Endothelial cell (in vitro differentiated cells): Measurements from ENCODE around the gene TTC7B. TPM values are rescaled to one million over a fixed set of nuclear protein-coding genes. Genes with fewer than 3 reads are reported as not detected.
"Not testable (repeated sequence)": the region's sequence is repeated elsewhere in the genome, so short reads cannot be mapped to it uniquely, and the experiment has no call there.

Experiments
- DNase-seq: peaks from one replicate; pipeline ENCODE4 v3.0.0; 2021; ENCODE audit warnings: low spot score
- H3K27ac Mint-ChIP-seq: one replicate; pipeline ENCODE4 v1.8.0; 2021; ENCODE audit warnings: mixed read lengths, inconsistent platforms; ENCODE audit not compliant: unreplicated experiment
- H3K27me3 Mint-ChIP-seq: one replicate; pipeline ENCODE4 v1.8.0; 2021; ENCODE audit warnings: mild to moderate bottlenecking, moderate library complexity, mixed read lengths, inconsistent platforms; ENCODE audit not compliant: unreplicated experiment
- H3K36me3 Mint-ChIP-seq: one replicate; pipeline ENCODE4 v1.8.0; 2021; ENCODE audit warnings: mild to moderate bottlenecking, low read depth, mixed read lengths, inconsistent platforms; ENCODE audit not compliant: unreplicated experiment
- H3K4me1 Mint-ChIP-seq: one replicate; pipeline ENCODE4 v1.8.0; 2021; ENCODE audit warnings: mild to moderate bottlenecking, mixed read lengths, inconsistent platforms; ENCODE audit not compliant: unreplicated experiment
- H3K4me3 Mint-ChIP-seq: one replicate; pipeline ENCODE4 v1.8.0; 2021; ENCODE audit warnings: mild to moderate bottlenecking, mixed read lengths, inconsistent platforms; ENCODE audit not compliant: unreplicated experiment
- H3K9me3 Mint-ChIP-seq: one replicate; pipeline ENCODE4 v1.8.0; 2021; ENCODE audit warnings: mixed read lengths, inconsistent platforms; ENCODE audit not compliant: unreplicated experiment
- total RNA-seq: library from RNA; stranded (reverse); fragmentation: NEBNext Ultra II Directional; extraction: Animal tissue kit (Norgen Biotek cat#: 25700); gene quantifications from one replicate; pipeline ENCODE4 v1.2.1, GENCODE V29; 2021; ENCODE audit not compliant: unreplicated experiment
- TF ChIP-seq, protein P1 (sequence below): fragments of 200-600 bp; sonication (generic); IDR thresholded peaks from one replicate; pipeline ENCODE4 v1.5.0; 2021; ENCODE audit warnings: antibody characterized with exemption; ENCODE audit not compliant: unreplicated experiment

TTC7B gene
- total RNA-seq, 1 donor from 2014 or later, result 93.5 TPM

GRCh38 chr14:90527978-90528377 lies 288.3 kb downstream of the TTC7B start:
- no peak overlapping the region for H3K4me3 Mint-ChIP-seq
- peaks cover 9% of the 10 kb centered on the region for H3K36me3 Mint-ChIP-seq
- DNase-seq, result no peak
- peaks cover 5% of the 10 kb centered on the region for H3K9me3 Mint-ChIP-seq
- peaks cover 2% of the 10 kb centered on the region for H3K27me3 Mint-ChIP-seq
- TF ChIP-seq, protein P1, sequence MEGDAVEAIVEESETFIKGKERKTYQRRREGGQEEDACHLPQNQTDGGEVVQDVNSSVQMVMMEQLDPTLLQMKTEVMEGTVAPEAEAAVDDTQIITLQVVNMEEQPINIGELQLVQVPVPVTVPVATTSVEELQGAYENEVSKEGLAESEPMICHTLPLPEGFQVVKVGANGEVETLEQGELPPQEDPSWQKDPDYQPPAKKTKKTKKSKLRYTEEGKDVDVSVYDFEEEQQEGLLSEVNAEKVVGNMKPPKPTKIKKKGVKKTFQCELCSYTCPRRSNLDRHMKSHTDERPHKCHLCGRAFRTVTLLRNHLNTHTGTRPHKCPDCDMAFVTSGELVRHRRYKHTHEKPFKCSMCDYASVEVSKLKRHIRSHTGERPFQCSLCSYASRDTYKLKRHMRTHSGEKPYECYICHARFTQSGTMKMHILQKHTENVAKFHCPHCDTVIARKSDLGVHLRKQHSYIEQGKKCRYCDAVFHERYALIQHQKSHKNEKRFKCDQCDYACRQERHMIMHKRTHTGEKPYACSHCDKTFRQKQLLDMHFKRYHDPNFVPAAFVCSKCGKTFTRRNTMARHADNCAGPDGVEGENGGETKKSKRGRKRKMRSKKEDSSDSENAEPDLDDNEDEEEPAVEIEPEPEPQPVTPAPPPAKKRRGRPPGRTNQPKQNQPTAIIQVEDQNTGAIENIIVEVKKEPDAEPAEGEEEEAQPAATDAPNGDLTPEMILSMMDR, result no peak
- no peaks in the 10 kb centered on the region for H3K4me1 Mint-ChIP-seq
- no peak overlapping the region for H3K27ac Mint-ChIP-seq

DNA sequence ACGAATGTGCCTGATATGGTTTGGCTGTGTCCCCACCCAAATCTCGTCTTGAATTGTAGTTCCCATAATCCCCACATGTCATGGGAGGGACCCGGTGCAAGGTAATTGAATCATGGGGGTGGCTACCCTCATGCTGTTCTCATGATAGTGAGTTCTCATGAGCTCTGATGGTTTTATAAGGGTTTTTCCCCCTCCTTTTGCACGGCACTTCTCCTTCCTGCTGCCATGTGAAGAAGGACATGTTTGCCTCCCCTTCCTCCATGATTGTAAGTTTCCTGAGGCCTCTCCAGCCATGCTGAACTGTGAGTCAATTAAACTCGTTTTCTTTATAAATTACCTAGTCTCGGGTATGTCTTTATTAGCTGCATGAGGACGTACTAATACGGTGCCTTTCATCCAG lies 289.7 kb downstream of the TTC7B start:
- H3K9me3 Mint-ChIP-seq, DNase-seq, H3K4me1 Mint-ChIP-seq, H3K36me3 Mint-ChIP-seq, H3K4me3 Mint-ChIP-seq, H3K27ac Mint-ChIP-seq, H3K27me3 Mint-ChIP-seq: not testable (repeated sequence)

- not testable (repeated sequence) for H3K4me3 Mint-ChIP-seq, H3K4me1 Mint-ChIP-seq, DNase-seq, H3K9me3 Mint-ChIP-seq, H3K27me3 Mint-ChIP-seq, H3K36me3 Mint-ChIP-seq, H3K27ac Mint-ChIP-seq
Observed at GRCh38 chr14:90525353-90526028, 290.7 kb downstream of the TTC7B start.

GRCh38 chr14:90523961-90524875 lies 292.0 kb downstream of the TTC7B start:
- no peak for DNase-seq
- Mint-ChIP-seq H3K36me3 (peaks cover 9% of the 10 kb centered on the region), H3K4me1 (no peaks in the 10 kb centered on the region), H3K9me3 (peaks cover 5% of the 10 kb centered on the region), H3K4me3 (no peak overlapping the region), H3K27ac (no peak overlapping the region), H3K27me3 (peaks cover 5% of the 10 kb centered on the region)
- TF ChIP-seq, protein P1, result no peak

DNA sequence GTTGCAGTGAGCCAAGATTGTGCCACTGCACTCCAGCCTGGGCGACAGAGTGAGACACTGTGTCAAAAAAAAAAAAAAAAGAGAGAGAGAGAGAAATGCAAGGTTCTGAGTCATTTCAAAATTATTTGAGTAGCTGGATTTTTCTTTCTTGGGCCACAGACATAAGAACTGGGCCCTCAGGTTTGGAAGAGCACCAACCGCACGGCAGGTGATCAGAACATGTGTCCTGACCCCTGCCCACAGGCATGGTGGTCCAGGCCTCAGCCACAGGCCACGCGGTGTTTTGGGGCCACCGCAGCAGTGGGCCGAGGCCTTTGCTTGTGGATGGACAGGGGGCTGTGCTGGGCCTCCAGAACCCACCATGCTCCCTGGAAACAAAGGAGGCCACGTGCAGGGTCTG lies 292.7 kb downstream of the TTC7B start:
- Mint-ChIP-seq H3K27ac (no peak overlapping the region), H3K36me3 (peaks cover 4% of the 10 kb centered on the region), H3K9me3 (peaks cover 5% of the 10 kb centered on the region), H3K4me3 (no peak overlapping the region), H3K4me1 (no peaks in the 10 kb centered on the region), H3K27me3 (peaks cover 5% of the 10 kb centered on the region)
- no peak for DNase-seq
- TF ChIP-seq, protein P1, result no peak
